Natural killer cell (primary cell): Measurements from ENCODE around the gene WDR4. TPM values are rescaled to one million over a fixed set of nuclear protein-coding genes. Genes with fewer than 3 reads are reported as not detected.

Experiments used
- ATAC-seq, 3 donors: fragments of 150-1000 bp in 2 of 3; fragments of 200-7000 bp in 1 of 3; cut with Tn5 transposase; 1 replicate in 1 of 3; 2 replicates in 2 of 3; pipeline ENCODE4 v1.10.0; 2021; ENCODE audit warnings: mild to moderate bottlenecking in 2 of 3, moderate library complexity in 2 of 3
- DNase-seq, 2 donors: peaks; one replicate each; pipeline versions ENCODE4 v3.0.0 to v3.0.0-alpha.2; 2013 to 2021; ENCODE audit warnings: mixed read lengths in 1 of 2
- H3K27ac ChIP-seq: one replicate; pipeline ENCODE4 v1.5.1; 2013; ENCODE audit warnings: mild to moderate bottlenecking, low read length
- H3K27me3 ChIP-seq: one replicate; pipeline ENCODE4 v1.6.1; 2013; ENCODE audit warnings: low read length; ENCODE audit not compliant: control insufficient read depth, insufficient read depth
- H3K36me3 ChIP-seq: one replicate; pipeline ENCODE4 v1.6.1; 2013; ENCODE audit warnings: low read length; ENCODE audit not compliant: control insufficient read depth, insufficient read depth
- H3K4me1 ChIP-seq: one replicate; pipeline ENCODE4 v1.6.1; 2013; ENCODE audit warnings: low read length; ENCODE audit not compliant: control insufficient read depth, insufficient read depth
- H3K4me3 ChIP-seq: one replicate; pipeline ENCODE4 v1.5.1; 2013; ENCODE audit warnings: low read length
- H3K9me3 ChIP-seq: one replicate; pipeline ENCODE4 v1.6.1; 2013; ENCODE audit warnings: low read length; ENCODE audit not compliant: control insufficient read depth, insufficient read depth
- H3K27ac Mint-ChIP-seq, 2 donors: one replicate each; pipeline ENCODE4 v1.8.0; 2022; ENCODE audit warnings: mild to moderate bottlenecking in 2 of 2, mixed read lengths in 2 of 2, moderate library complexity in 1 of 2
- H3K27me3 Mint-ChIP-seq, 2 donors: one replicate each; pipeline ENCODE4 v1.8.0; 2022; ENCODE audit warnings: low read depth in 2 of 2, mixed read lengths in 2 of 2
- H3K36me3 Mint-ChIP-seq: one replicate; pipeline ENCODE4 v1.8.0; 2022; ENCODE audit warnings: mixed read lengths
- H3K4me1 Mint-ChIP-seq, 2 donors: one replicate each; pipeline ENCODE4 v1.8.0; 2022; ENCODE audit warnings: mixed read lengths in 2 of 2
- H3K4me3 Mint-ChIP-seq: one replicate; pipeline ENCODE4 v1.8.0; 2022; ENCODE audit warnings: mild to moderate bottlenecking, moderate library complexity, mixed read lengths
- H3K9me3 Mint-ChIP-seq, 2 donors: one replicate each; pipeline ENCODE4 v1.8.0; 2022; ENCODE audit warnings: mixed read lengths in 2 of 2
- CTCF ChIP-seq: fragments of 200-600 bp; IDR thresholded peaks from one replicate; pipeline ENCODE4 v1.8.0; 2022; ENCODE audit warnings: antibody characterized with exemption
- WGBS: methylation state at CpG from one replicate; pipeline ENCODE4 v1.1.7; 2013; ENCODE audit warnings: missing lambda C conversion rate; ENCODE audit not compliant: insufficient coverage; 5-methylcytosine and 5-hydroxymethylcytosine counted together
- intact Hi-C: fragments of 100-400 bp; cut with micrococcal nuclease; formaldehyde crosslinking; loops from one replicate; pipeline ENCODE4 v1.14.2; 2022
- total RNA-seq, 4 donors: library from RNA; stranded (reverse); fragments of 120-200 nt in 1 of 4; gene quantifications; one replicate each; pipeline versions ENCODE4 v1.2.3 to v1.2.4, GENCODE V29; 2013 to 2022

Gene WDR4
- total RNA-seq, 3 donors from 2014 or later (not counting 1 experiment from before 2014, with no cell fraction given), result 11.1 to 15.5 (median 14.0) TPM

- Mint-ChIP-seq H3K27me3 (peaks cover 12 to 16% of the 10 kb centered on the region in 2 donors), H3K36me3 (no peaks in the 10 kb centered on the region), H3K27ac (no peak overlapping the region), H3K4me1 (peaks cover 22 to 34% of the 10 kb centered on the region in 2 donors), H3K4me3 (no peak overlapping the region), H3K9me3 (no peaks in the 10 kb centered on the region)
- ATAC-seq (no peak), DNase-seq (no peak)
- no peaks in the 10 kb centered on the region for H3K27me3 ChIP-seq
- H3K4me3 ChIP-seq, result no peak overlapping the region
- intact Hi-C loops, result loop anchor here (10.0 kb wide), 1 partner anchor 101 kb away; no protein-coding TSS in a partner anchor
- peaks cover 26% of the 10 kb centered on the region for H3K4me1 ChIP-seq
- peaks cover 3% of the 10 kb centered on the region for H3K9me3 ChIP-seq
- peaks cover 14% of the 10 kb centered on the region for H3K36me3 ChIP-seq
- no peak overlapping the region for H3K27ac ChIP-seq
- WGBS, result 95% methylated on average over 12 of the region's 12 CpGs
- no peak for TF ChIP-seq CTCF
Measured at GRCh38 chr21:42835611-42836401, 43.5 kb downstream of the WDR4 start.

- intact Hi-C loops, result loop anchor here (10.0 kb wide), 1 partner anchor 100 kb away; no protein-coding TSS in a partner anchor
- Mint-ChIP-seq H3K4me3 (no peak overlapping the region), H3K4me1 (peaks cover 25 to 37% of the 10 kb centered on the region in 2 donors), H3K27ac (no peak overlapping the region), H3K9me3 (no peaks in the 10 kb centered on the region), H3K36me3 (no peaks in the 10 kb centered on the region), H3K27me3 (peaks cover 15 to 16% of the 10 kb centered on the region in 2 donors)
- DNase-seq (no peak), ATAC-seq (no peak)
- H3K9me3 ChIP-seq, result peaks cover 3% of the 10 kb centered on the region
- TF ChIP-seq CTCF, result no peak
- H3K36me3 ChIP-seq, result peaks cover 8% of the 10 kb centered on the region
- H3K27ac ChIP-seq, result no peak overlapping the region
- H3K27me3 ChIP-seq, result no peaks in the 10 kb centered on the region
- 92% methylated on average over 6 of the region's 6 CpGs for WGBS
- H3K4me3 ChIP-seq, result no peak overlapping the region
- H3K4me1 ChIP-seq, result peaks cover 30% of the 10 kb centered on the region
Measured at GRCh38 chr21:42835211-42835610, 44.1 kb downstream of the WDR4 start.

GRCh38 chr21:42834726-42835191 lies 44.6 kb downstream of the WDR4 start:
- intact Hi-C loops, result loop anchor here (10.0 kb wide), 1 partner anchor 100 kb away; no protein-coding TSS in a partner anchor
- Mint-ChIP-seq H3K27ac (no peak overlapping the region), H3K4me3 (no peak overlapping the region), H3K4me1 (peaks cover 25 to 37% of the 10 kb centered on the region in 2 donors), H3K36me3 (no peaks in the 10 kb centered on the region), H3K27me3 (peaks cover 15 to 19% of the 10 kb centered on the region in 2 donors), H3K9me3 (no peaks in the 10 kb centered on the region)
- Histone ChIP-seq H3K36me3 (peaks cover 5% of the 10 kb centered on the region), H3K4me1 (peaks cover 30% of the 10 kb centered on the region), H3K9me3 (peaks cover 3% of the 10 kb centered on the region), H3K4me3 (no peak overlapping the region), H3K27me3 (peaks cover 3% of the 10 kb centered on the region), H3K27ac (no peak overlapping the region)
- WGBS, result 96% methylated on average over 13 of the region's 13 CpGs
- no peak for TF ChIP-seq CTCF
- ATAC-seq (no peak), DNase-seq (peak in 1 of 2 donors; percentile 10)
